ENCODE measurements around the gene TRAP1.

TRAP1 gene

GRCh38 chr16:3712861-3713372 is 4.4 kb downstream of the TRAP1 start:
- DNase-seq (ENCODE audit: low spot score): no peak
- TF ChIP-seq CTCF (IDR thresholded peaks at IDR 0.05; ENCODE audit: extremely low read depth, missing control alignments): no peak

DNA sequence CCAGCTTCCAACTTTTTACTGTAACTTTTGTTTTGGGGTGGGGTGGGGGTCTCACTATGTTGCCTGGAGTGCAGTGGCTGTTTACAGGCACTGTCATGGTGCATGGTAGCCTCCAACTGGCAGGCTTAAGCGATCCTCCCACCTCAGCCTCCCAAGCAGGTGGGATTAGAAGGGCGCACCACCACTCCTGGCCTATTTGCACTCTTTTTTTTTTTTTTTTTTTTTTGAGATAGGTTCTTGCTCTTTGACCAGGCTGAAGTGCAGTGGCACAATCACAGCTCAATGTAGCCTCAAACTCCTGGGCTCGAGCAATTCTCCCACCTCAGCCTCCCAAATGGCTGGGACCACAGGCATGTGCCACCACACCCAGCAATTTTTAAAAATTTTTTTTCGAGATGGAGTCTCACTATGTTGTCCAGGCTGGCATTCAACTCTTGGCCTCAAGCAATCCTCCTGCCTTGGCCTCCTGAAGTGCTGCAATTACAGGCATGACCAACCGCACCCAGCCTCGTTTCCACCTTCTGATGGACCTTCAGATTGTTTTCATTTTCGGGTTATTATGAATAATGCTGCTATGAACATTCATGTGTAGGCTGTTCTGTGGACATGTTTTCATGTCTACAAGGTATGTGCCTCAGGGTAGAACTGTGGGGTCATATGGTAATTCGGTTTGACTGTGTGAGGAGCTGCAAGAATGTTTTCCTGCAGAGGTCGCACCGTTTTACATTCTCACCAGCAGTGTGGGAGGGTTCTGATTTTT is 10.9 kb downstream of the TRAP1 start:
- DNase-seq (ENCODE audit: low spot score): no peak
- TF ChIP-seq CTCF (IDR thresholded peaks at IDR 0.05; ENCODE audit: extremely low read depth, missing control alignments): no peak

GRCh38 chr16:3702082-3702481 is 15.2 kb downstream of the TRAP1 start:
- no peak for DNase-seq (ENCODE audit: low spot score)
- TF ChIP-seq CTCF (IDR thresholded peaks at IDR 0.05; ENCODE audit: extremely low read depth, missing control alignments): no peak

GRCh38 chr16:3701531-3701930 is 15.8 kb downstream of the TRAP1 start:
- no peak for TF ChIP-seq CTCF (IDR thresholded peaks at IDR 0.05; ENCODE audit: extremely low read depth, missing control alignments)
- no peak for DNase-seq (ENCODE audit: low spot score)

- no peak for TF ChIP-seq CTCF (IDR thresholded peaks at IDR 0.05; ENCODE audit: extremely low read depth, missing control alignments)
- no peak for DNase-seq (ENCODE audit: low spot score)
These were observed 18.4 kb downstream of the TRAP1 start for GRCh38 chr16:3698941-3699340.

- DNase-seq (ENCODE audit: low spot score): no peak
These were observed 20.7 kb downstream of the TRAP1 start for GRCh38 chr16:3696425-3697218.

More at GRCh38 chr16:3696425-3697218, 20.7 kb downstream of the TRAP1 start:
- TF ChIP-seq CTCF (IDR thresholded peaks at IDR 0.05; ENCODE audit: extremely low read depth, missing control alignments): no peak
